ENCODE results near the gene CETP.

CETP gene

GRCh38 chr16:56975714-56976113 lies 14.0 kb downstream of the CETP start:
- no peak for DNase-seq (ENCODE audit: low read depth)

GRCh38 chr16:56977216-56977615 lies 15.5 kb downstream of the CETP start:
- no peak for TF ChIP-seq CTCF (conservative IDR thresholded peaks at IDR 0.05; ENCODE audit: low read depth, low read length)
- no peak overlapping the region for H3K4me3 ChIP-seq (ENCODE audit: low read depth, low read length)
- DNase-seq (ENCODE audit: low read depth): no peak

More at GRCh38 chr16:56975714-56976113, 14.0 kb downstream of the CETP start:
- no peak for TF ChIP-seq CTCF (conservative IDR thresholded peaks at IDR 0.05; ENCODE audit: low read depth, low read length)
- H3K4me3 ChIP-seq (ENCODE audit: low read depth, low read length): no peak overlapping the region

DNA sequence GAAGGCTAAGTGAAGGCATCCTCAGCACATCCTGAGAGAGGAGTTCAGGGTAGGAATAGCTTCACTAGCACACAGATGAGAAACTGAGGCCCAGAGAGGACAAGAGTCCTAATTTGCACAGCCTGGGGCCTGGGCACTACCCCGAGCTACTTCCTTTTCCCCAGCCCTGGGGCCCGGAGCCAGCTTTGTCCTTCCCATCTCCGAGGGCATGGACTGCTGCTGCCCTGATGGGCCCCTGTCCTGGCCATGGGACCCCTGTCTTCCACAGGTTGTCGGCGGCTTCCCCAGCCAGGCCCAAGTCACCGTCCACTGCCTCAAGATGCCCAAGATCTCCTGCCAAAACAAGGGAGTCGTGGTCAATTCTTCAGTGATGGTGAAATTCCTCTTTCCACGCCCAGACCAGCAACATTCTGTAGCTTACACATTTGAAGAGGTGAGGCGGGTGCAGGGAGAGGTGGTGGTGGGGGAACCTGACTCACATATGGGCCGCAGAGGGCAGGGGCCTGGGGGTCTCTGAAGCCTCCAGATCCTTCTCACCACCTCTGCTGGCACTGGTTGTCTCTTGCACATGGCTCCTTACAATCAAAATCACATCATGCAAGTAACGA lies 16.2 kb downstream of the CETP start:
- H3K4me3 ChIP-seq (ENCODE audit: low read depth, low read length): no peak overlapping the region
- no peak for DNase-seq (ENCODE audit: low read depth)
- TF ChIP-seq CTCF (conservative IDR thresholded peaks at IDR 0.05; ENCODE audit: low read depth, low read length): no peak

GRCh38 chr16:56980201-56980535 lies 18.4 kb downstream of the CETP start:
- TF ChIP-seq CTCF (conservative IDR thresholded peaks at IDR 0.05; ENCODE audit: low read depth, low read length): no peak
- no peak overlapping the region for H3K4me3 ChIP-seq (ENCODE audit: low read depth, low read length)
- no peak for DNase-seq (ENCODE audit: low read depth)

GRCh38 chr16:56980792-56981724 lies 19.3 kb downstream of the CETP start:
- no peak overlapping the region for H3K4me3 ChIP-seq (ENCODE audit: low read depth, low read length)
- DNase-seq (ENCODE audit: low read depth): no peak
- no peak for TF ChIP-seq CTCF (conservative IDR thresholded peaks at IDR 0.05; ENCODE audit: low read depth, low read length)

DNA sequence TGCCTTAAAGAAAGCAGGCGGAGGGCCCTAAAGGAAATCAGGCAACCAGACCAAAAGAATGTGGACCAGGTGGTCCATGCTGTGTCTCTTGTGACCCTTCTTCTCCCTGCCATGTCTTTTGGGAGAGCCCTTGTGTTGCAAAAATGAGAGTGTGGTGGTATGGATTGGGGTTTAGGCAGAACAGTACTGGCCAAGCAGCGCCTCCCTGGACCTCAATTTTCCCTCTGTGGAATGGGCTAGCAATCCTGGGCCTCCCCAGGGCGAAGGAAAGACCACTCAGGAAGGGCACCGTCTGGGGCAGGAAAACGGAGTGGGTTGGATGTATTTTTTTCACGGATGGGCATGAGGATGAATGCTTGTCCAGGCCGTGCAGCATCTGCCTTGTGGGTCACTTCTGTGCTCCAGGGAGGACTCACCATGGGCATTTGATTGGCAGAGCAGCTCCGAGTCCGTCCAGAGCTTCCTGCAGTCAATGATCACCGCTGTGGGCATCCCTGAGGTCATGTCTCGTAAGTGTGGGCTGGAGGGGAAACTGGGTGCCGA lies 20.1 kb downstream of the CETP start:
- no peak overlapping the region for H3K4me3 ChIP-seq (ENCODE audit: low read depth, low read length)
- no peak for DNase-seq (ENCODE audit: low read depth)
- TF ChIP-seq CTCF (conservative IDR thresholded peaks at IDR 0.05; ENCODE audit: low read depth, low read length): no peak
